ENCODE results near the gene HRAS. TPM values are rescaled to one million over a fixed set of nuclear protein-coding genes. Genes with fewer than 3 reads are reported as not detected.

The HRAS gene
- total and polyA plus RNA-seq, 10 of the 15 experiments (the other 5 are each of a cell fraction or from before 2014, with no cell fraction given) = 2.8 to 72.4 (median 31.7) TPM

DNA sequence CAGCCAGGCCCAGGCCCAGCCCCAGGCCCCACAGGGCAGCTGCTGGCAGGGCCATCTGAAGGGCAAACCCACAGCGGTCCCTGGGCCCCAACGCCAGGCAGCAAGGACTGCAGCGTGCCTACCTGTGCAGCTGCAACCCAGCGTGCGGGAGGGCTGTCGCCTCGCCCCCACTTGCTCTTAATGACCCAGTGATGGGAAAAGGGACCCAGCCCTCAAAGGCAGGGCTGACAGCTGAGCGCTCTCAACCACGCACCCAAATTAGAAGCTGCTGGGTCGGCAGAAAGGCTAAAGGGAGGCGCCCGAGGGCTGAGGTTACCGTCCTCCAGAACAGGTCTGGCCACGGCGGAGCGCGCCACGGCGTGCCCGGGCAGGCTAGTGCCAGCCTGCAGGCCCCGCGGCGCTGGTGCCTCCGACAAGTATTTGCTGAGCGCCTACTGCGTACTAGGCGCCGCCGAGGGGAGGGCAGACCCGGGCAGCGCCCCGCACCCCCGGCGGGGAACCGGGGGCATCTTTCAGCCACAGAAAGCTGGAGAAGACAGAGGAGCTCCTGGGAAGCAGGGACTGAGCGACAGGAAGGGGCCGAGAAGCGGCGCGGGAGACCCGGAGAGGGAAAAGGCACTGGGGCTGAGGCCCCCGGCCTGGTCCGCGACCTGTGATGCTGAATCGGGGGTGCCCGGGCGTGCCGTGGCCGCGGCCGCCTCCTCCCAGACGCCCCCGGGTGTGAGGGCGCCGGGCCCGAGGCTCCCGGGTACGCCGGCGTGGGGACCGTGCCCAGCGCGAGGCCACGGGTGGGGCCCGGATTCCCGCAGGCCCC, 773 bp downstream of the HRAS start:
- ChIA-PET POLR2A (interaction anchor here (1.1 to 2.3 kb wide), 2 partner anchors 25 to 29 kb away, joined by 3 to 6 read pairs; no protein-coding TSS in a partner anchor), CTCF (interaction anchor here (1.1 kb wide), 1 partner anchor 16 kb away, joined by 8 read pairs; no protein-coding TSS in a partner anchor), RAD21 (ENCODE audit: unreplicated experiment) (no interaction called here), SMC1A (ENCODE audit: uncharacterized antibody, unreplicated experiment) (interaction anchor here (2.1 kb wide), 1 partner anchor 16 kb away, joined by 5 read pairs; no protein-coding TSS in a partner anchor)
- H3K4me3 ChIP-seq = peak overlapping the region; percentile 90
- WGBS (ENCODE audit: insufficient coverage, insufficient replicate concordance, low lambda C conversion rate, missing lambda C conversion rate) = 4% methylated on average over 52 of the region's 66 CpGs
- H3K9ac ChIP-seq (ENCODE audit: control insufficient read depth, insufficient read depth, low read length) = peak overlapping the region; percentile 85
- ATAC-seq (no peak), DNase-seq (ENCODE audit: low read depth, low spot score) (no peak), FAIRE-seq (no peak)
- peak overlapping the region; percentile 62 for H3K27ac ChIP-seq (ENCODE audit: control insufficient read depth, insufficient read depth)
- H2AFZ ChIP-seq (ENCODE audit: control insufficient read depth, low read depth, low read length) = peak overlapping the region; percentile 47
- peaks cover 16% of the 10 kb centered on the region for H3K79me2 ChIP-seq (ENCODE audit: control insufficient read depth, insufficient read depth, low read length)
- peak overlapping the region; percentile 89 for H3K4me2 ChIP-seq (ENCODE audit: control insufficient read depth, insufficient read depth)
- in situ Hi-C loops (cut with MboI) (no loop called here), intact Hi-C loops (cut with micrococcal nuclease; ENCODE audit: unreplicated experiment) (no loop called here)
- H3K27me3 ChIP-seq (replicated peaks in 1 of 2; ENCODE audit: control insufficient read depth in 2 of 2, insufficient read depth in 2 of 2, low read length in 1 of 2) = no peaks in the 10 kb centered on the region
- peaks cover 0 to 12% of the 10 kb centered on the region in 2 experiments; a peak in 3 of 4 replicates for H3K36me3 ChIP-seq (ENCODE audit: control insufficient read depth in 2 of 2, insufficient read depth in 2 of 2, low read length in 1 of 2)
- TF ChIP-seq ZNF384 (IDR thresholded peaks at IDR 0.05; ENCODE audit: borderline replicate concordance, low read depth, low read length) (no peak), ZNF207 (IDR thresholded peaks at IDR 0.05; ENCODE audit: borderline replicate concordance) (0 out of 2 replicates have a peak, but pooled peaks have one; percentile 27), EGR1 (IDR thresholded peaks at IDR 0.05; ENCODE audit: borderline replicate concordance in 1 of 2, low read depth in 2 of 2, low read length in 2 of 2) (0 out of 3 replicates have a peak, but pooled peaks of 1 of the 2 experiments have one; percentile 2), RUNX3 (IDR thresholded peaks at IDR 0.05; ENCODE audit: low read length) (0 out of 2 replicates have a peak, but pooled peaks have one; percentile 1), LARP7 (IDR thresholded peaks at IDR 0.05) (peak; percentile 35; the same call in 1 of the 2 replicates), SMC3 (IDR thresholded peaks at IDR 0.05; ENCODE audit: borderline replicate concordance, low read length) (no peak), BACH1 (IDR thresholded peaks at IDR 0.05; ENCODE audit: borderline replicate concordance) (peak; percentile 8; the same call in 1 of the 2 replicates), GATAD2B (conservative IDR thresholded peaks at IDR 0.05; ENCODE audit: low read depth) (0 out of 2 replicates have a peak, but pooled peaks have one; percentile 26), IKZF1 (conservative IDR thresholded peaks at IDR 0.05) (0 out of 2 replicates have a peak, but pooled peaks have one; percentile 12), MEF2B (IDR thresholded peaks at IDR 0.05; ENCODE audit: partially characterized antibody, poor library complexity, severe bottlenecking) (no peak)
- H4K20me1 ChIP-seq (ENCODE audit: control insufficient read depth, insufficient read depth) = peaks cover 4% of the 10 kb centered on the region; the same call in 1 of the 2 replicates
- BruUV-seq (replicated peaks) = no TSS peak
- H3K4me1 ChIP-seq (ENCODE audit: control insufficient read depth, insufficient read depth, low read length) = peaks cover 28% of the 10 kb centered on the region
- no peaks in the 10 kb centered on the region for H3K9me3 ChIP-seq (replicated peaks; ENCODE audit: control insufficient read depth, insufficient read depth, low read length)
